Spinal cord (tissue), 10 donors: ENCODE data around the gene POM121L2. TPM values are rescaled to one million over a fixed set of nuclear protein-coding genes. Genes with fewer than 3 reads are reported as not detected.

Source experiments
- DNase-seq, 6 donors: peaks; one replicate each; pipeline versions ENCODE4 v3.0.0 to v3.0.0-alpha.2; 2013 to 2015; ENCODE audit warnings: low spot score in 6 of 6, low read depth in 4 of 6
- H3K27ac ChIP-seq: one replicate; pipeline ENCODE4 v1.5.1; 2013; ENCODE audit warnings: low read depth, low read length, control low read depth
- H3K27me3 ChIP-seq: one replicate; pipeline ENCODE4 v1.6.1; 2013; ENCODE audit warnings: low read length; ENCODE audit not compliant: control insufficient read depth, insufficient read depth
- H3K36me3 ChIP-seq: one replicate; pipeline ENCODE4 v1.6.1; 2013; ENCODE audit warnings: low read length; ENCODE audit not compliant: control insufficient read depth, insufficient read depth
- H3K4me1 ChIP-seq: one replicate; pipeline ENCODE4 v1.6.1; 2013; ENCODE audit warnings: low read length; ENCODE audit not compliant: control insufficient read depth, insufficient read depth
- H3K4me3 ChIP-seq: one replicate; pipeline ENCODE4 v1.5.1; 2013; ENCODE audit warnings: low read depth, low read length, control low read depth
- H3K9me3 ChIP-seq: one replicate; pipeline ENCODE4 v1.6.1; 2013; ENCODE audit warnings: low read length; ENCODE audit not compliant: control insufficient read depth, insufficient read depth
- WGBS: methylation state at CpG from one replicate; pipeline ENCODE4 v1.1.5; 2013; ENCODE audit warnings: missing lambda C conversion rate; ENCODE audit not compliant: insufficient coverage; 5-methylcytosine and 5-hydroxymethylcytosine counted together
- polyA plus RNA-seq, 2 donors: library from polyadenylated mRNA; unstranded; fragments of 120-200 nt; gene quantifications; one replicate each; pipeline ENCODE4 v1.2.1, GENCODE V29; 2013; ENCODE audit not compliant: insufficient read length in 2 of 2
- total RNA-seq, 2 donors: library from RNA; depleted of rRNA in 1 of 2; stranded (reverse); fragments of 120-200 nt in 1 of 2; fragments of >200 nt in 1 of 2; gene quantifications; one replicate each; pipeline versions ENCODE4 v1.2.3 to v1.2.4, GENCODE V29; 2013 to 2014
- donor health status: healthy.

Gene POM121L2
- total and polyA plus RNA-seq, 4 donors, result not detected

GRCh38 chr6:27321370-27321769 lies 9.3 kb upstream of the POM121L2 start:
- Histone ChIP-seq H3K4me3 (no peak overlapping the region), H3K27me3 (peaks cover 11% of the 10 kb centered on the region), H3K27ac (no peak overlapping the region), H3K9me3 (no peaks in the 10 kb centered on the region), H3K36me3 (no peaks in the 10 kb centered on the region), H3K4me1 (no peaks in the 10 kb centered on the region)
- no peak for DNase-seq

- Histone ChIP-seq H3K9me3 (no peaks in the 10 kb centered on the region), H3K4me3 (no peak overlapping the region), H3K27me3 (peaks cover 11% of the 10 kb centered on the region), H3K27ac (no peak overlapping the region), H3K4me1 (no peaks in the 10 kb centered on the region), H3K36me3 (no peaks in the 10 kb centered on the region)
- DNase-seq, result no peak
- no CpG with 5 or more reads among the region's 2 CpGs for WGBS
Measured at GRCh38 chr6:27318973-27319372, 6.9 kb upstream of the POM121L2 start.

- H3K27me3 ChIP-seq, result peaks cover 56% of the 10 kb centered on the region
Measured at GRCh38 chr6:27314046-27314445, 2.0 kb upstream of the POM121L2 start.

GRCh38 chr6:27312950-27313271 lies 838 bp upstream of the POM121L2 start:
- peaks cover 56% of the 10 kb centered on the region for H3K27me3 ChIP-seq
- 0% methylated on average over 5 of the region's 8 CpGs for WGBS
- H3K4me3 ChIP-seq, result no peak overlapping the region

More at GRCh38 chr6:27314046-27314445, 2.0 kb upstream of the POM121L2 start:
- Histone ChIP-seq H3K4me1 (peaks cover 13% of the 10 kb centered on the region), H3K4me3 (no peak overlapping the region), H3K36me3 (no peaks in the 10 kb centered on the region), H3K9me3 (no peaks in the 10 kb centered on the region), H3K27ac (no peak overlapping the region)
- no peak for DNase-seq
- WGBS, result no CpG with 5 or more reads among the region's 2 CpGs

GRCh38 chr6:27311806-27312145 lies 297 bp downstream of the POM121L2 start:
- Histone ChIP-seq H3K4me3 (no peak overlapping the region), H3K4me1 (peaks cover 13% of the 10 kb centered on the region), H3K27ac (no peak overlapping the region), H3K36me3 (no peaks in the 10 kb centered on the region), H3K9me3 (no peaks in the 10 kb centered on the region), H3K27me3 (peaks cover 59% of the 10 kb centered on the region)
- 8% methylated on average over 19 of the region's 19 CpGs for WGBS
- no peak for DNase-seq

More at GRCh38 chr6:27312950-27313271, 838 bp upstream of the POM121L2 start:
- peaks cover 13% of the 10 kb centered on the region for H3K4me1 ChIP-seq
- H3K27ac ChIP-seq, result no peak overlapping the region
- no peaks in the 10 kb centered on the region for H3K36me3 ChIP-seq
- no peak for DNase-seq
- H3K9me3 ChIP-seq, result no peaks in the 10 kb centered on the region

- DNase-seq, result no peak
- Histone ChIP-seq H3K36me3 (no peaks in the 10 kb centered on the region), H3K9me3 (peaks cover 2% of the 10 kb centered on the region), H3K4me1 (no peaks in the 10 kb centered on the region), H3K27me3 (peaks cover 70% of the 10 kb centered on the region), H3K4me3 (no peak overlapping the region), H3K27ac (no peak overlapping the region)
- WGBS, result 9% methylated on average over 8 of the region's 16 CpGs
Measured at GRCh38 chr6:27303613-27304272, 8.3 kb downstream of the POM121L2 start.

GRCh38 chr6:27297857-27298730 lies 14.0 kb downstream of the POM121L2 start:
- Histone ChIP-seq H3K27me3 (peaks cover 92% of the 10 kb centered on the region), H3K9me3 (no peaks in the 10 kb centered on the region), H3K4me3 (no peak overlapping the region), H3K27ac (no peak overlapping the region), H3K36me3 (no peaks in the 10 kb centered on the region), H3K4me1 (peaks cover 5% of the 10 kb centered on the region)
- DNase-seq, result no peak
- whole genome bisulfite sequencing, result 13% methylated on average over 13 of the region's 22 CpGs

GRCh38 chr6:27297484-27297856 lies 14.6 kb downstream of the POM121L2 start:
- H3K36me3 ChIP-seq, result no peaks in the 10 kb centered on the region
- peaks cover 91% of the 10 kb centered on the region for H3K27me3 ChIP-seq
- H3K27ac ChIP-seq, result no peak overlapping the region
- H3K9me3 ChIP-seq, result no peaks in the 10 kb centered on the region
- no peak for DNase-seq
- H3K4me1 ChIP-seq, result peaks cover 5% of the 10 kb centered on the region
- WGBS, result 7% methylated on average over 4 of the region's 7 CpGs
- no peak overlapping the region for H3K4me3 ChIP-seq

- H3K27ac ChIP-seq, result no peak overlapping the region
- no peak overlapping the region for H3K4me3 ChIP-seq
Measured at GRCh38 chr6:27296106-27296783, 15.8 kb downstream of the POM121L2 start.

More at GRCh38 chr6:27296106-27296783, 15.8 kb downstream of the POM121L2 start:
- Histone ChIP-seq H3K4me1 (peaks cover 5% of the 10 kb centered on the region), H3K36me3 (no peaks in the 10 kb centered on the region), H3K27me3 (peaks cover 91% of the 10 kb centered on the region), H3K9me3 (no peaks in the 10 kb centered on the region)
- DNase-seq, result peak in 1 of 6 donors; percentile 24
- under 1% methylated on average over 21 of the region's 27 CpGs for WGBS
